Ovary (tissue), 3 donors: ENCODE results near the gene NFKBIZ.

Experiments
- EP300 ChIP-seq: sonication (generic); formaldehyde crosslinking; IDR thresholded peaks from one replicate; pipeline ENCODE4 v1.6.1; 2017; ENCODE audit warnings: antibody characterized with exemption
- POLR2A ChIP-seq: fragments of 450-650 bp; IDR thresholded peaks from one replicate; pipeline ENCODE4 v1.6.1; 2017; ENCODE audit warnings: antibody characterized with exemption, mild to moderate bottlenecking, moderate library complexity
- TF ChIP-seq, protein P1 (sequence below), 3 donors: fragments of 450-650 bp in 2 of 3; fragments of 200-600 bp in 1 of 3; IDR thresholded peaks; one replicate each; pipeline versions ENCODE4 v1.5.1 to v1.8.0; 2016 to 2022; ENCODE audit warnings: antibody characterized with exemption in 3 of 3, mild to moderate bottlenecking in 1 of 3
- donor health status: DM: no; HTN: no; CAD: no.

- TF ChIP-seq EP300 (no peak), POLR2A (no peak)
- TF ChIP-seq, protein P1, sequence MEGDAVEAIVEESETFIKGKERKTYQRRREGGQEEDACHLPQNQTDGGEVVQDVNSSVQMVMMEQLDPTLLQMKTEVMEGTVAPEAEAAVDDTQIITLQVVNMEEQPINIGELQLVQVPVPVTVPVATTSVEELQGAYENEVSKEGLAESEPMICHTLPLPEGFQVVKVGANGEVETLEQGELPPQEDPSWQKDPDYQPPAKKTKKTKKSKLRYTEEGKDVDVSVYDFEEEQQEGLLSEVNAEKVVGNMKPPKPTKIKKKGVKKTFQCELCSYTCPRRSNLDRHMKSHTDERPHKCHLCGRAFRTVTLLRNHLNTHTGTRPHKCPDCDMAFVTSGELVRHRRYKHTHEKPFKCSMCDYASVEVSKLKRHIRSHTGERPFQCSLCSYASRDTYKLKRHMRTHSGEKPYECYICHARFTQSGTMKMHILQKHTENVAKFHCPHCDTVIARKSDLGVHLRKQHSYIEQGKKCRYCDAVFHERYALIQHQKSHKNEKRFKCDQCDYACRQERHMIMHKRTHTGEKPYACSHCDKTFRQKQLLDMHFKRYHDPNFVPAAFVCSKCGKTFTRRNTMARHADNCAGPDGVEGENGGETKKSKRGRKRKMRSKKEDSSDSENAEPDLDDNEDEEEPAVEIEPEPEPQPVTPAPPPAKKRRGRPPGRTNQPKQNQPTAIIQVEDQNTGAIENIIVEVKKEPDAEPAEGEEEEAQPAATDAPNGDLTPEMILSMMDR (IDR thresholded peaks at IDR 0.05) = no peak
Observed at GRCh38 chr3:101801174-101801573, 48.1 kb upstream of the NFKBIZ start.
